ENCODE measurements around the gene DEK.

Gene DEK

GRCh38 chr6:18265787-18266522, 1.6 kb upstream of the DEK start:
- DNase-seq (ENCODE audit: low spot score): no peak

DNA sequence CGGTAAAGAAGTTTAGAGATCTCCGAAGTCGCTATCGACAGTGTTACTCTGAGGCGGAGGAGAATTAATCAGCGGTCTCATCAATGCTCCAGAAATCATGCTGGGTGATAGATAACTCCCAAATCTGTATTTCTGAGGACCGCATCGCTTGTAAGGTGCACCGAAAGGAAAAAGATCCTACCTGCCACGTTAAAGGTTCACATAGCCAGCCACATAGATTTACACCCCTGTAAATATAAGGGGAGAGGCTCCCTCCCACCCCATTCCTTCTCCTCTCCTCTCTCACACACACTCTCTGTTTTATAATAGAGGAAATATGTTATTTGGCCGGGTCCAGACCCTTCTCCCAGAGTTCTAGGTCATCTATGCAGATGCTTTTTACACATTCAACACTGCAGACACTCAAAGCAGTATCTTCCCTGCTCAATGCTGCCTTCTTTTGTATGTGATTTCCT, 620 bp upstream of the DEK start:
- no peak for DNase-seq (ENCODE audit: low spot score)

- DNase-seq (ENCODE audit: low spot score): no peak
These were observed 712 bp downstream of the DEK start for GRCh38 chr6:18263418-18264218.

- no peak for DNase-seq (ENCODE audit: low spot score)
These were observed 1.5 kb downstream of the DEK start for GRCh38 chr6:18262702-18263417.

DNA sequence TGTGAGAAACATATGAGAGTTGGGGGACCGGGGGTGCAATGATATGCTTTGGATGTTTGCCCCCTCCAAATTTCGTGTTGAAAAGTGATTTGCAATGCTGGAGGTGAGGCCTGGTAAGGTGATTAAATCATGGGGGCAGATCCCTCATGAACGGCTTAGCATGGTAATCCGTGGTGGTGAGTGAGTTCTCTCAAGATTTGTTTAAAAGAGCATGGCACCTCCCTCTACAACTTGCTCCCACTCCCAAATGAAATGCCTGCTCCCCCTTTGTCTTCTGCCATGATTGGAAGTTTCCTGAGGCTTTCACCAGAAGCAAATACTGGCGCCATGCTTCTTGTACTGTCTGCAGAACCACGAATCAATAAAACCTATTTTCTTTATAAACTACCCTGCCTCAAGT, 2.5 kb downstream of the DEK start:
- no peak for DNase-seq (ENCODE audit: low spot score)

- DNase-seq (ENCODE audit: low spot score): no peak
These were observed 3.8 kb downstream of the DEK start for GRCh38 chr6:18260448-18261106.

DNA sequence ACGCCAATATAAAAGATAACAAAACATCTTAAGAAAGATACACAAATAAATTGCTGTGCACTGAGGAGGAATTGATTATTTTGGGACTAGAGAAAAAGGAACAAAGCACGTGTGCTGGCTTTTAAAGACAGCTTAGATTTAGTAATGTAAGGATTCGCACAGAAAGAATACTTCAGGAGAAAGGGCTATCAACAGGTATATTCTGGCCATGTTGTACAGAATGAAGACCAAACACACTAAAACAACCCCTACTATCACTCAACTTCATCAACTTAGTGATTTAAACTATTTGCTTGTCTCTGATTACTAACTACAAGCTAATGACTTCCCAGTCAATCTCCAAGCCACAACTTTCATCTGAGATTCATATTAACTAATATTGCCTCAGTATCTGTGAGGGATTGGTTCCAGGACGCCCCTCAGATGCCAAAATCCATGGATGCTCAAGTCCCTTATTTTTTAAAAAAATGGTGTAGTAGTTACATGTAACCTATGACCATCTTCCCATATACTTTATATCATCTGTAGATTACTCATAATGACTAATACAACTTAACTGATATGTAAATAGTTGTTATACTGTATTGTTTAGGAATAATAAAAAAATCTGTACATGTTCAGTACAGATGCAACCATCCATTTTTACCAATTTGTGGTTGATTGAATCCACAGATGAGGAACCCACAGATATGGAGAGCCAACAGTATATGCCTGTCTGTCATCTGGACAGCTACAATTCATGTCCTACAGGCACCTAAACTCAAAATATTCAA, 4.5 kb downstream of the DEK start:
- no peak for DNase-seq (ENCODE audit: low spot score)

GRCh38 chr6:18254793-18255192, 9.5 kb downstream of the DEK start:
- DNase-seq (ENCODE audit: low spot score): no peak

DNA sequence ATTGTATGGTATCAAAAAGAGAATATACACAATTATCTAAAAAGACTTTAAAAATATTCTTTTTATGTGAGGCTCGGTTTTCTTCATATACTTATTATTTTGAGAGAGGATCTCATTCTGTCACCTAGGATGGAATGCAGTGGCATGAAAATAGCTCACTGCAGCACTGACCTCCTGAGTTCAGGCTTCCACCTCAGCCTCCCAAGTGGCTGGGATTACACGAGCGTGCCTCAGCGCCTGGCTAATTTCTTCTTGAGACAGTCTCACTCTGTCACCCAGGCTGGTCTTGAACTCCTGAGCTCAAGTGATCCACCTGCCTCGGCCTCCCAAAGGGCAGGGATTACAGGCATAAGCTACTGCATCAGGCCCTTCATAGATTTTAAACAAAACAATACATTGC, 10.7 kb downstream of the DEK start:
- DNase-seq (ENCODE audit: low spot score): no peak

DNA sequence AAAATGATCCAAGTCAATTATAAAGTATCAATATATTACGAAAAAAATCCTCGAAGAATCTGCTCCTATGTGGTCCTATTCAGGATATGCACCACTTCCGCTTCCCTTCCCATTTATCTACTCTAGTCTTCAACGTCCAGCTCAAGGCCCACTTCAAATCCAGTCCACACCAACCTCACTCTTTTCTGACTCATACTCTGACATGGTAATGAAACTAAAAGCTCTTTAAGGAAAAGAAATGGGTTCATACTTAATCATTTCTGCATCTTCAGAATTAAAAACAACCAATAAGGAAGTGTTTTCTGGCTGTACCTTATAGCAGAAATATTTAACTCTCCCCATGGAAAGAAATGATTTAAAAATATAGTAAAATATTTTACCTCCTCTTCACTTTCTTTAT, 15.1 kb downstream of the DEK start:
- no peak for DNase-seq (ENCODE audit: low spot score)

- DNase-seq (ENCODE audit: low spot score): no peak
These were observed 15.6 kb downstream of the DEK start for GRCh38 chr6:18248698-18249097.

DNA sequence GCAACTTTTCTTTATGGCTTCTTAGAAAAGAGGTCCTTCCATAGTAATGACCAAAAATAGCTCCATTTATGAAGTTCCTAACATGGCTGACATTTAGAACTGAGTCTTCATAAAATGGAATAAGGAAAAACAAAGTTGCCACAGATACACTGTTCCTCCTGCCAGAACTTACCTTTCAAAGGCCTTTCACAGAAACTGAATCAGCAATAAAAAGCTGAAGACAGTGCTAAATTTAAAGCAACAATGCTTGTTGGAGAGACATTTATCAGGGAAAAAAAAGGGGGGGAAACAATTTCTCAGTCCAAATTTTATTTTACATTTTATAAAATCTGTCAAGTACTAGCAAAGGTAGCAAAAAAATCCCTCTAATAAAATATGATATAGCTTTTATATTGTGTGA, 17.3 kb downstream of the DEK start:
- no peak for DNase-seq (ENCODE audit: low spot score)

GRCh38 chr6:18246205-18246604, 18.1 kb downstream of the DEK start:
- DNase-seq (ENCODE audit: low spot score): no peak

- DNase-seq (ENCODE audit: low spot score): no peak
These were observed 18.7 kb downstream of the DEK start for GRCh38 chr6:18245642-18246041.

- DNase-seq (ENCODE audit: low spot score): no peak
These were observed 19.3 kb downstream of the DEK start for GRCh38 chr6:18245079-18245478.

- no peak for DNase-seq (ENCODE audit: low spot score)
These were observed 20.1 kb downstream of the DEK start for GRCh38 chr6:18244251-18244650.

- no peak for DNase-seq (ENCODE audit: low spot score)
These were observed 20.9 kb downstream of the DEK start for GRCh38 chr6:18243302-18243893.

GRCh38 chr6:18242062-18242851, 22.1 kb downstream of the DEK start:
- no peak for DNase-seq (ENCODE audit: low spot score)

GRCh38 chr6:18241208-18242038, 22.9 kb downstream of the DEK start:
- no peak for DNase-seq (ENCODE audit: low spot score)

Measured in putamen (tissue), 1 donor.